NB4 (cell line): ENCODE results near the gene SPRR2D.
"Not testable (repeated sequence)": the region's sequence is repeated elsewhere in the genome, so short reads cannot be mapped to it uniquely, and the experiment has no call there.

Source experiments
- MYC ChIP-seq: IDR thresholded peaks from 2 replicates; pipeline ENCODE4 v1.6.1; 2011; ENCODE audit warnings: low read depth, low read length
- POLR2A ChIP-seq: IDR thresholded peaks from 2 replicates; pipeline ENCODE4 v1.6.1; 2011; ENCODE audit warnings: mild to moderate bottlenecking; ENCODE audit not compliant: insufficient read length; ENCODE audit errors: extremely low read depth
- TF ChIP-seq, protein P1 (sequence below): IDR thresholded peaks from one replicate; pipeline ENCODE4 v1.5.1; 2012; ENCODE audit warnings: low read depth, low read length

DNA sequence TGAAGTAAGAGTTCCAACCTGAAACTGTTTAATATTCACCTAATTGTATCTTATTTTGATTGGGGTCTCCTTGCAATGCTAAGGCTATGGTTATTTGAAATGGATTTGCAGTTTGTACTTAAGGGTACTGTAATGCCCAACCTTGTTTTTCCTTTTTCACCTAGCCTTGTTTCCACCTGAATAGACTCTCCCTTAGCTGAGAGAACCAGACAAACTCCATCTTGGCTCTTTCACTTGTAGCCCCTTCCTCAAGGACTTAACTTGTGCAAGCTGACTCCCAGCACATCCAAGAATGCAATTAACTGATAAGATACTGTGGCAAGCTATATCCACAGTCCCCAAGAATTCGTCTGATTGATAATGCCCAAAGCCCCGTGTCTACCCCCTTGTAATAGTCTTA is 19.1 kb downstream of the SPRR2D start:
- TF ChIP-seq POLR2A, MYC: not testable (repeated sequence)
- TF ChIP-seq, protein P1, sequence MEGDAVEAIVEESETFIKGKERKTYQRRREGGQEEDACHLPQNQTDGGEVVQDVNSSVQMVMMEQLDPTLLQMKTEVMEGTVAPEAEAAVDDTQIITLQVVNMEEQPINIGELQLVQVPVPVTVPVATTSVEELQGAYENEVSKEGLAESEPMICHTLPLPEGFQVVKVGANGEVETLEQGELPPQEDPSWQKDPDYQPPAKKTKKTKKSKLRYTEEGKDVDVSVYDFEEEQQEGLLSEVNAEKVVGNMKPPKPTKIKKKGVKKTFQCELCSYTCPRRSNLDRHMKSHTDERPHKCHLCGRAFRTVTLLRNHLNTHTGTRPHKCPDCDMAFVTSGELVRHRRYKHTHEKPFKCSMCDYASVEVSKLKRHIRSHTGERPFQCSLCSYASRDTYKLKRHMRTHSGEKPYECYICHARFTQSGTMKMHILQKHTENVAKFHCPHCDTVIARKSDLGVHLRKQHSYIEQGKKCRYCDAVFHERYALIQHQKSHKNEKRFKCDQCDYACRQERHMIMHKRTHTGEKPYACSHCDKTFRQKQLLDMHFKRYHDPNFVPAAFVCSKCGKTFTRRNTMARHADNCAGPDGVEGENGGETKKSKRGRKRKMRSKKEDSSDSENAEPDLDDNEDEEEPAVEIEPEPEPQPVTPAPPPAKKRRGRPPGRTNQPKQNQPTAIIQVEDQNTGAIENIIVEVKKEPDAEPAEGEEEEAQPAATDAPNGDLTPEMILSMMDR, result not testable (repeated sequence)
